Measurements from ENCODE around the gene PTPN14. TPM values are rescaled to one million over a fixed set of nuclear protein-coding genes. Genes with fewer than 3 reads are reported as not detected.

Gene PTPN14
- total and polyA plus RNA-seq, 2 of the 8 experiments (the other 6 are each of a cell fraction or from before 2014, with no cell fraction given), result 14.4 to 93.6 TPM

DNA sequence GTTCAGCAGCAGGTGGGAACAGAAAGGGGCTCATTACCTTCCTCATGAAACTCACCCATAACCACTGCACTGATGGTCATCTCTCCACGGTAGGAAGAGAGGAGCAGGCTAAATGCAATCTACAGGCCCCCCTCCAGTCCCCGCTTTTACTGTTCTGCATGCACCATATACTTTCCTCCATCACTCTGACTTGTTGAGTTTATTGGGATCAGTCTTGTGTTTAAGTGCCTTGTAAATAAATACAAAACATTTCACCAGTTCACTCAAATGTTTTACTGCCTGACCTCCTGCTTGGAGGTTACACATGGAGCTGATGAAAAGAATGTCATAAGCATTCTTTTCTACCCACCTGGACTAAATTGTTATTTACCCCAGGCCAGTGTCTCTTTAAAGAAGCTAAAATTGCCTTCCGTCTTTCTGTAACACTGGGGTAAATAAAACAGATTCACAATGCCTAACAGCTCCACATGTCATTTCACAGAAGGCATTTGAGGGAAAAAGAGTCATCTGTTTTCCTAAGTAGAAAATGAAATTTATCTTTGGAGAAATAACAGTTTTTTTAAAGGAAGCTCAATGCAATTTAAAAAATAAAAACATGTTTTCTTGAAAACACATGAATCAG is 30.7 kb downstream of the PTPN14 start (continued):
- TF ChIP-seq CBX8 (IDR thresholded peaks at IDR 0.05; ENCODE audit: borderline replicate concordance, low read depth, low read length) (no peak), RNF2 (IDR thresholded peaks at IDR 0.05; ENCODE audit: borderline replicate concordance, low read depth, low read length, missing control alignments, poor library complexity, severe bottlenecking) (no peak), SRF (IDR thresholded peaks at IDR 0.05; ENCODE audit: low read depth, low read length) (no peak), RAD21 (IDR thresholded peaks at IDR 0.05 in 1 of 2, conservative IDR thresholded peaks at IDR 0.05 in 1 of 2; ENCODE audit: low read depth in 2 of 2, low read length in 2 of 2) (no peak), BCL11A (IDR thresholded peaks at IDR 0.05; ENCODE audit: low read depth in 2 of 2, low read length in 2 of 2) (no peak), SIX5 (IDR thresholded peaks at IDR 0.05; ENCODE audit: low read depth, low read length) (no peak)
